Activated T-helper 1 cell treated with anti-CD3 and anti-CD28 coated beads, Interleukin-12 subunit alpha, Interleukin-12 subunit beta, Interleukin-2, Interleukin-4 antibody, amounts not matched to agents 30 ng/mL and 10 ng/mL and 1 ng/mL, durations not matched to agents 14 hours and 24 hours and 36 hours (primary cell): ENCODE results near the gene TGDS. TPM values are rescaled to one million over a fixed set of nuclear protein-coding genes. Genes with fewer than 3 reads are reported as not detected.
"Not testable (repeated sequence)": the region's sequence is repeated elsewhere in the genome, so short reads cannot be mapped to it uniquely, and the experiment has no call there.

Source experiments
- DNase-seq: peaks from one replicate; pipeline ENCODE4 v3.0.0; 2021; ENCODE audit warnings: low spot score
- H3K27ac Mint-ChIP-seq: one replicate; pipeline ENCODE4 v1.8.0; 2021; ENCODE audit warnings: mild to moderate bottlenecking, mixed read lengths
- H3K27me3 Mint-ChIP-seq: one replicate; pipeline ENCODE4 v1.8.0; 2022; ENCODE audit warnings: mild to moderate bottlenecking, moderate library complexity, mixed read lengths; ENCODE audit not compliant: insufficient read depth
- H3K36me3 Mint-ChIP-seq: one replicate; pipeline ENCODE4 v1.8.0; 2021; ENCODE audit warnings: low read depth, mixed read lengths
- H3K4me1 Mint-ChIP-seq: one replicate; pipeline ENCODE4 v1.8.0; 2021; ENCODE audit warnings: low read depth, mixed read lengths
- H3K4me3 Mint-ChIP-seq: one replicate; pipeline ENCODE4 v1.8.0; 2021; ENCODE audit warnings: mild to moderate bottlenecking, moderate library complexity, mixed read lengths
- H3K9me3 Mint-ChIP-seq: one replicate; pipeline ENCODE4 v1.8.0; 2021; ENCODE audit warnings: mixed read lengths
- intact Hi-C: fragments of 100-400 bp; cut with micrococcal nuclease; formaldehyde crosslinking; loops from one replicate; pipeline ENCODE4 v1.15.1; 2024
- total RNA-seq: library from RNA; stranded (reverse); gene quantifications from 2 replicates; pipeline ENCODE4 v1.2.3, GENCODE V29; 2022

The TGDS gene, protein sequence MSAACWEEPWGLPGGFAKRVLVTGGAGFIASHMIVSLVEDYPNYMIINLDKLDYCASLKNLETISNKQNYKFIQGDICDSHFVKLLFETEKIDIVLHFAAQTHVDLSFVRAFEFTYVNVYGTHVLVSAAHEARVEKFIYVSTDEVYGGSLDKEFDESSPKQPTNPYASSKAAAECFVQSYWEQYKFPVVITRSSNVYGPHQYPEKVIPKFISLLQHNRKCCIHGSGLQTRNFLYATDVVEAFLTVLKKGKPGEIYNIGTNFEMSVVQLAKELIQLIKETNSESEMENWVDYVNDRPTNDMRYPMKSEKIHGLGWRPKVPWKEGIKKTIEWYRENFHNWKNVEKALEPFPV
- total RNA-seq: 29.7 TPM in 2 replicates

DNA sequence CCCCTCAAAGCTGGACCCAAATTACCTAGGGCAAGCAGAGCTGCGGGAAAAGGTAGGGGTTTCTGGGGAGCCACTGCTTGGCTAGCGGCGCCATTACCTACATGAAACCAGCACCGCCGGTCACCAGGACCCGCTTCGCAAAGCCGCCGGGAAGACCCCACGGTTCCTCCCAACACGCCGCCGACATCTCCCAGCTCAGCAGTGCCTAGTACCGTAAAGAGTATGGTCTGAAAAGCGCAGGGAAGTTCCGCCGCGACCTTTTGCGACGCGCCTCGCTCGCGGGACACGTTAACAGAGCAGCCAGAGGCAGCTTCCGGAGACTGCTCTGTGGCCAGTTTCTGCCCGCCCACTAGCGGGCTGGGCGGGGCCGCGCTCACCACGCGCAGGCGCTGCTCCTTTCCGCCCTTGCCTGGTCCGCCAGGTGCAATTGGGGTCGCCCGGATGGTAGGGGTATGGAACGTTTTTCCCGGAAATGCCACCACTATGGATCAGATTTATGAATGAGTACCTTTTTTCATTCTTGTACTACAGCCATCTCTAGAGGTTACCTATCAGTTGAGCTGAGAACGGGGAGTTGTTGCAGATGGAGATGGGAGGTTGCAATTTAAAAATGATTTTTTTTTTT lies at the start of gene TGDS:
Gene TGDS (minus strand): TSS at position 203 of the 625 bp plus-strand sequence. CDS start 16 bp downstream, at position 187.
- peak; percentile 88 for DNase-seq
- Mint-ChIP-seq H3K36me3 (peaks cover 22% of the 10 kb centered on the region), H3K27ac (peak within 1 kb of the TSS; percentile 95), H3K4me1 (peaks cover 40% of the 10 kb centered on the region), H3K27me3 (no peaks in the 10 kb centered on the region), H3K4me3 (peak within 1 kb of the TSS; percentile 93), H3K9me3 (peaks cover 6% of the 10 kb centered on the region)
- intact Hi-C loops: loop anchor here (1.0 to 5.0 kb wide), 5 partner anchors 7 to 1081 kb away; partner anchors contain the start of gene DNAJC3

DNA sequence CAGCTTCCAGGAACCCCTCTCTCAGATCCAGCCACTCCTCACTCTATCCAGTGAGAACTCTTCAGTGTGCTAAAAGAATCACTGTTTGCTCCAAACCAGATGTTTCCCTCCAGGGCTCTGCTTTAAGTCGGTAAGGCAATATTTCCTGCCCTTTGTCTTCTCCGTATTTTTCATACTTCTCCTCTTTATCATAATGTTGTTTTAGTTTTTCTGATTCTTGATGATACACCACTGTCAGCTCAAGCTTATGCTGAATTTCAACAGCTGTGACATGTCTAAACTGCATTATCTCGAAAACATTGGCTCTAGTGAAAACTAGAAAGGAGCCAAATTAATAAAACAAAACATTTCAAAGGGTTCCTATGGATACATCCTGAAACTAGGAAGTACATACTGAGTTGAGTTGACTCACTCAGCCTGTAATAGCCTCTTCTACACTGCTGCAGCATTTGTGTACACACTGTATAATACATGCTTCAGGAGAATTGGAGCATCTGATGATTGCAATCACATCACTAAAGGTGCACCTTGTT lies 45.5 kb upstream of the TGDS start:
- Mint-ChIP-seq H3K4me1 (no peaks in the 10 kb centered on the region), H3K4me3 (no peak overlapping the region), H3K36me3 (no peaks in the 10 kb centered on the region), H3K27ac (no peak overlapping the region), H3K9me3 (peaks cover 5% of the 10 kb centered on the region), H3K27me3 (peaks cover 5% of the 10 kb centered on the region)
- DNase-seq: no peak
- intact Hi-C loops: no loop called here

DNA sequence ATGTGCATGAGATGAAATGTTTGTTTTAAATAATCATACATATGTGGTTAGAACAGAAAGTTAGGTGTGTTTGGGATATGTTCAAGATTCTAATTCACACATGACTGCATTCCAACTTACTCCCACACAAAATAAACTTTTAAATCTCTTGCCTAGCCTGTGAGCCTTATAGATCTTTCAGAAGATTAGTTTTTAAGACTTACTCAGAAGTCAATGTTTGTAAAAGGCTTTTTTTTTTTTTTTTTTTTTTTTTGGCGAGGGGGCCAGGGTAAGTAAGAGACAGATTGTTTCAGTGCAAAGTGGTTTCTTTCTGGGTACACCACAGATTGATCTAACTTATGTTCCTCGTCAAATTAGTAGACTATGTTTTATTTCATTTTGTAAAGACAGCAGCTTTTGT lies 44.8 kb upstream of the TGDS start:
- intact Hi-C loops: no loop called here
- no peak overlapping the region for H3K27ac Mint-ChIP-seq
- peaks cover 5% of the 10 kb centered on the region for H3K27me3 Mint-ChIP-seq
- no peak overlapping the region for H3K4me3 Mint-ChIP-seq
- DNase-seq: no peak
- no peaks in the 10 kb centered on the region for H3K4me1 Mint-ChIP-seq
- H3K9me3 Mint-ChIP-seq: peaks cover 5% of the 10 kb centered on the region
- H3K36me3 Mint-ChIP-seq: no peaks in the 10 kb centered on the region

DNA sequence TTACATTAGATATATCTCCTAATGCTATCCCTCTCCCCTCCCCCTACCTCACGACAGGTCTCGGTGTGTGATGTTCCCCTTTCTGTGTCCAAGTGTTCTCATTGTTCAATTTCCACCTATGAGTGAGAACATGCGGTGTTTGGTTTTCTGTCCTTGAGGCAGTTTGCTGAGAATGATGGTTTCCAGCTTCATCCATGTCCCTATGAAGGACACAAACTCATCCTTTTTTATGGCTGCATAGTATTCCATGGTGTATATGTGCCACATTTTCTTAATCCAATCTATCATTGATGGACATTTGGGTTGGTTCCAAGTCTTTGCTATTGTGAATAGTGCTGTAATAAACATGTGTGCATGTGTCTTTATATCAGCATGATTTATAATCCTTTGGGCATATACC lies 41.7 kb upstream of the TGDS start:
- H3K4me3 Mint-ChIP-seq, H3K27me3 Mint-ChIP-seq, H3K36me3 Mint-ChIP-seq, H3K4me1 Mint-ChIP-seq, H3K9me3 Mint-ChIP-seq, H3K27ac Mint-ChIP-seq, intact Hi-C loops, DNase-seq: not testable (repeated sequence)

DNA sequence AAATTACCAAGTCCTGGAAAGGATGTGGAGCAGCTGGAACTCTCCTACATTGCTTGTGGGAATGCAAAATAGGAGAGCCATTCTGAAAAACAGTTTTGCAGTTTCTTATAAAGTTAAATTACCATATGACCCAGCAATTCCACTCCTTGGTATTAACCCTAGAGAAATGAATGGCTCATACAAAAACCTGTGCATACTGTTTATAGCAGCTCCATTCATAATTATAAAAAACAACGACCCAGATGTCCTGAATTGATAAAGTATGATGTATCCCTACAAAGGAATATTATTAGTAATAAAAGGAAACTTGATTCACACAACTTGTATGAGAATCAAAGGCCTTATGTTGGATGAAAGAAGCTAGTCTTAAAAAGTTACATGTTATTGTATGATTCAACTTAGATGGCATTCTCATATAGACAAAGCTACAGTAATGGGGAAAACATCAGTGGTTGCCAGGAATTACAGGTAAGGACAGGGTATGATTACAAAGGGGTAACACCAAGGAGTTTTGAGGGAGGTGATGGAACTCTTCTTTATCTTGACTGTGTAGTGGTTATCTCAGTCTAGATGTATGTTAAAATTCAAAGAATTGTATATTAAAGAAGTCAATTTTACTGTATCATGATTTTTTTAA lies 41.1 kb upstream of the TGDS start:
- Mint-ChIP-seq H3K4me1 (no peaks in the 10 kb centered on the region), H3K36me3 (peaks cover 6% of the 10 kb centered on the region), H3K27ac (no peak overlapping the region), H3K27me3 (peaks cover 5% of the 10 kb centered on the region), H3K4me3 (no peak overlapping the region), H3K9me3 (peaks cover 5% of the 10 kb centered on the region)
- intact Hi-C loops: no loop called here
- no peak for DNase-seq

DNA sequence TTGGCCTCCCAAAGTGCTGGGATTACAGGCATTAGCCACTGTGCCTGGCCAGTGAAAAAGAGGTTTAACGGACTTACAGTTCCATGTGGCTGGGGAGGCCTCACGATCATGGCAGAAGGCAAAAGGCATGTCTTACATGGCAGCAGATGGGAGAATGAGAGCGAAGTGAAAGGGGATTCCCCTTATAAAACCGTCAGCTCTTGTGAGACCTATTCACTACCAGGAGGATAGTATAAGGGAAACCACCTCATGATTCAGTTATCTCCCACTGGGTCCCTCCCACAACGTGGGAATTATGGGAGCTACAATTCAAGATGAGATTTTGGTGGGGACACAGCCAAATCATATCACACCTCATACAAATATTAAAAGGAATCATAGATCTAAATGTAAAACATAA lies 40.1 kb upstream of the TGDS start:
- H3K4me1 Mint-ChIP-seq, H3K36me3 Mint-ChIP-seq, H3K27me3 Mint-ChIP-seq, intact Hi-C loops, H3K27ac Mint-ChIP-seq, H3K9me3 Mint-ChIP-seq, H3K4me3 Mint-ChIP-seq, DNase-seq: not testable (repeated sequence)

DNA sequence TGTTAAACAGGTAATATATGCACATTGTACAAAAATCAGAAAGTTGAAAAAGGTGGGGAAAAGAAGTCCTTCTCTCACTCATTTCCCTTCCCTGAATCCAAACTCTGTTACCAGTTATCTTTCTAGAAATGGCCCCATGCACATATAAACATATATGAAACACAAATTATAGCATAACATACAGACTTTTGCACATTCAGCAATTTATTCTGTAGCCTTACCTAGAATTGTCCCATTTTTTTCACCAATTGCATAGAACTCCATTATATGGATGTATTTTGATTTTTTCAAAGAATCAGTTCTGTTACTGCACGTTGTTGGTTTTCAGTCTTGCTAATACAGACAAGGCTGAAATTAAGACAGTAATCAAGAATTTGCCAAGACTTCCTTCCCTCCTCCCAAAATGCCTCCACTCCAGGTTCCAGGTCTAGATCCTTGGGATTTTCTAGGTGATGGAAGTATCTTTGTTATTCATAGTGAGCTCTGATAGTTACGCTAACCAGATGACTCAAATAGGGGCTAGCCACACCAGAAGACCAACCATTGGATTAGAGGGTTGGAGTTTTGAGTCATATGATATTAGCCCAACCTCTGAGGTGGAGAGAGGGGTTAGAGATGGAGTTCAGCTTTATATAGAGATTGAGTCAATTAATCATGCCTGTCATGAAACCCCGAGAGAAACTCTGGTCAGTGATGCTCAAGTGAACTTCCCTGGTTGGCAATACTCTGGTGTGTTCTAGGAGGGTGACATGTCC lies 36.5 kb upstream of the TGDS start:
- intact Hi-C loops: no loop called here
- H3K27ac Mint-ChIP-seq: no peak overlapping the region

DNA sequence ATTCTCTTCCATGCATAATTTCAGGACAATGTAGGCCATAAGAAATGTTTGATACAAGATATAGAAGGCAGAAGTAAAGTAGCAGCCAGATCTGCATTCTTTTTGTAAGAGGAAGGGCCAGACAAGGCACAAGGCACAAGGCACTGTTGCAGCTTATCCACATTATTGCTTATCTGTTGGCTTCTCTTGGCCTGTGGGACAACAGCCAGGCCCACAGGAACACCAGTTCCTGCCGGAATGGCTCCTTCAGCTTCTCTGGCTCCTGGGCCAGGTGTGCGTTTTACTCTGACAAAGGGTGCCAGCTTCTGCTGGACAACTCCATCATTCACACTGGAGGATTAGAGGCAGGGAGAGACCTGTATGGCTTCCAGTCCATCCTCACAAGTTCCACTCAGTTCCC lies 34.9 kb upstream of the TGDS start:
- DNase-seq: no peak
- Mint-ChIP-seq H3K4me3 (no peak overlapping the region), H3K9me3 (no peaks in the 10 kb centered on the region), H3K4me1 (no peaks in the 10 kb centered on the region), H3K27me3 (no peaks in the 10 kb centered on the region), H3K36me3 (peaks cover 20% of the 10 kb centered on the region), H3K27ac (no peak overlapping the region)
- intact Hi-C loops: no loop called here

More for the DNA sequence above, 36.5 kb upstream of the TGDS start:
- H3K4me1 Mint-ChIP-seq: no peaks in the 10 kb centered on the region
- no peak for DNase-seq
- no peaks in the 10 kb centered on the region for H3K27me3 Mint-ChIP-seq
- peaks cover 20% of the 10 kb centered on the region for H3K36me3 Mint-ChIP-seq
- no peak overlapping the region for H3K4me3 Mint-ChIP-seq
- no peaks in the 10 kb centered on the region for H3K9me3 Mint-ChIP-seq

DNA sequence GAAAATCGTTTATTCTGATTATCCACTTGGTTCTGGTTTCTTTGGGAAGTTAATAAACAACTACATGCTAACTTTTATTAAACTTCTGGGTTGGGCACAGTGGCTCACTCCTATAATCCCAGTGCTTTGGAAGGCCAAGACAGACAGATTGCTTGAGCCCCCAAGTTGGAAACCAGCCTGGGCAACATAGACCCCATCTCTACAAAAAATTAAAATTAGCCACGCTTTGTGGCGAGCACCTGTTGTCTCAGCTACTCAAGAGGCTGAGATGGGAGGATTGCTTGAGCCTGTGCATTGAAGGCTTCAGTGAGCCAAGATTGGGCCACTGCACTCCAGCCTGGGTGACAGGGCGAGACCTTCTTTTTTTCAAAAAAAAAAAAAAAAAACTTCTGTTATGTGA lies 27.4 kb upstream of the TGDS start:
- Mint-ChIP-seq H3K4me1 (peaks cover 4% of the 10 kb centered on the region), H3K4me3 (no peak overlapping the region), H3K27me3 (no peaks in the 10 kb centered on the region), H3K36me3 (peaks cover 26% of the 10 kb centered on the region), H3K9me3 (no peaks in the 10 kb centered on the region), H3K27ac (no peak overlapping the region)
- no peak for DNase-seq
- intact Hi-C loops: no loop called here

DNA sequence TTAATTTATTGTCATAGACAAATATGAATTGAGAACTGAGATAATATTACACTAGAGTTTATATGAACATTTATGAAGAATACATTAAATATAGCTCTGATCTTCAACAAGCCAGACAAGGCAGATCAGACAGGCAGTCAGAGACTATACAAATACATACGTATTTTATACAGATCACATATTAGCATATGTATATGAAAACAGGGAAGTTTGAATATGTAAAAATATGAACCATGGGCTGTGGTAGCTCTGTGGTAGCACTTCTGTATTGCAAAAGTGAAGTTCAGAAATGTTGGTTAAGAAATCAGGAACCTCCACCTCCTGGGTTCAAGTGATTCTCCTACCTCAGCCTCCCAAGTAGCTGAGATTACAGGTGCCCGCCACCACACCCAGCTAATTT lies 26.4 kb upstream of the TGDS start:
- Mint-ChIP-seq H3K4me1 (peaks cover 7% of the 10 kb centered on the region), H3K27ac (no peak overlapping the region), H3K4me3 (no peak overlapping the region), H3K36me3 (peaks cover 21% of the 10 kb centered on the region), H3K27me3 (no peaks in the 10 kb centered on the region), H3K9me3 (no peaks in the 10 kb centered on the region)
- no peak for DNase-seq
- intact Hi-C loops: no loop called here

DNA sequence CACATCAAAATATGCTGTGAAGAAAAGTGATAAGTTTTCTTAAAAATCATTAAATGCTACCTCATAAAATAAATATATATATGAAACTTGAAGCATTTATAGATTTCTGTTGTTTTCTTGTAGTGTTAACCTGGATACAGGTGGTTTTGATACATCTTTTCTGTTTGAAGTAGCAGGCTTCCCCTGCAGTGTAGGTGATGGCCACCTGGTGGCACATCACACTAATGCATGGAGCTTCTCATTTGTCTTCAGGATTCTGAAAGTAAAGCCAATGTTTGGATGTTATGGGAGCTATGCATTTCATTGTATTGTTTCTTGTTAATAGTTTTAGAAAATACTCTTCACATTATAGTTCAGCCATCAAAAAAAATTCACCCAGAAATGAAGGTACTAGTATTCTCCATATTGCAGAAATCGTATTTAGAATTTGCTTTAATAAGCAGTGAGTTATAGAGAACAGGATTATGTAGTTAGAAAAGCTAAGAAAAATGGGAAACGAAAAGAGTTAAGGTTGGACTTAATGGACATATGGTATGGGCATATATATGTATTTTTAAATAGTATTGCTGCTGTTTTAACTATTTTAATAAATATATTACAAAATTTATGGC lies 24.4 kb upstream of the TGDS start:
- Mint-ChIP-seq H3K36me3 (peaks cover 20% of the 10 kb centered on the region), H3K4me1 (peaks cover 21% of the 10 kb centered on the region), H3K4me3 (no peak overlapping the region), H3K27me3 (no peaks in the 10 kb centered on the region), H3K9me3 (no peaks in the 10 kb centered on the region), H3K27ac (no peak overlapping the region)
- no peak for DNase-seq
- intact Hi-C loops: loop anchor here (2.0 kb wide), 4 partner anchors 36 to 858 kb away; no protein-coding TSS in a partner anchor

DNA sequence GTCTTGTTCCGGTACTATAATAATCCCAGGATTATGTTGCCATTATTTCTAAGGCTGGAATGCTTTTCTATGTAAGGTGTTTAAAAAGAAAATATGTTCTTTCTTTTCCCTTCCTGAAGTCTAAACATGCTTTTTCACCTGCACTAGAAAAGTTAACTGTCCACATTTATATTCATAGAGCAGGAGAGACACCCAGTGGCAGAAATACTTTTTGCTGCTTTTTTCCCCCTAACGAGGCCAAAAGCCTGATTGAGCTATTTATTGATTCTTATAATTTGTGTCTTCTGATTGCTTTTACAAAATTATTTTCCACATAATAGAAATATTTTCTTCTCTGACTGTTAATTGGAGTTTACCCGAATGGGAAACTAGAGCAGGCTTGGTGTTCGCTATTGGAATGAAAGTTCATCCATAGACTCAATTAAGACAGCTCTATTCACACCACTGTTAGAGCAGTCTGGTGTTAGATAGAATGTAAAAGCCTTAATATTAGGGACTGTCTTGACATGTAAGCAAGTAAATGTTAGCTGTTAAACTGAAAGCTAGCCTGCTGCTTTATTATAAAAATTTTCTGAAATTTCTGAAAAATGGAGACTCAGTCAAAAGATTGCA lies 21.5 kb upstream of the TGDS start:
- no peak for DNase-seq
- peaks cover 30% of the 10 kb centered on the region for H3K4me1 Mint-ChIP-seq
- intact Hi-C loops: loop anchor here (1.0 to 2.0 kb wide), 3 partner anchors 15 to 255 kb away; no protein-coding TSS in a partner anchor
- H3K4me3 Mint-ChIP-seq: no peak overlapping the region
- no peaks in the 10 kb centered on the region for H3K9me3 Mint-ChIP-seq
- H3K27me3 Mint-ChIP-seq: no peaks in the 10 kb centered on the region
- no peak overlapping the region for H3K27ac Mint-ChIP-seq
- peaks cover 18% of the 10 kb centered on the region for H3K36me3 Mint-ChIP-seq
